HG03175 (cell line): ENCODE results near the gene TXNIP.

Source experiments
- ATAC-seq: cut with Tn5 transposase; IDR thresholded peaks from one replicate; pipeline ENCODE4 v1.9.1; 2021; ENCODE audit warnings: mild to moderate bottlenecking, moderate library complexity; ENCODE audit not compliant: unreplicated experiment

The TXNIP gene

DNA sequence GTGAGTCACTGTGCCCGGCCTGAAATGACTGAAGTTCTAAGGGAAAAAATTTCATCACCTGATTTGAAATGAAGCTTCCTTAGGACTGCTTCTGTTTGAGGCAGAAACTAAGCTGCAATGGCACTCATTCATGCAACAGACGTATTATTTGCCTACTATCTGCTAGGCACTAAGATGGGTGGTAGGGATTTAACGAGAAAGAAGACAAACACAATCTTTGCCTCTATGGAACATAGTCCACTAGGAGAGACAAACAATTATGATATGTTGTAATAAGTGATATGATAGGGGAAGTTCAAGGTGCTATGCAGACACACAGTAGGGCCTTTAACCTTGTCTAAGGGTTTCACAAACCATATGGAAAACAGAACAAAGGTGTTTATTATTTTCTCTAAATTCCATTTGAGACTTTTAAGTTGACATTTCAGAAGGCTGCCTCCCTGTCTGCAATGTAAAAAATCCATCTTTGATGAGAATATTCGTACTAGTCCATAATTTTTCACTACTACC, 49.8 kb downstream of the TXNIP start:
- no peak for ATAC-seq

DNA sequence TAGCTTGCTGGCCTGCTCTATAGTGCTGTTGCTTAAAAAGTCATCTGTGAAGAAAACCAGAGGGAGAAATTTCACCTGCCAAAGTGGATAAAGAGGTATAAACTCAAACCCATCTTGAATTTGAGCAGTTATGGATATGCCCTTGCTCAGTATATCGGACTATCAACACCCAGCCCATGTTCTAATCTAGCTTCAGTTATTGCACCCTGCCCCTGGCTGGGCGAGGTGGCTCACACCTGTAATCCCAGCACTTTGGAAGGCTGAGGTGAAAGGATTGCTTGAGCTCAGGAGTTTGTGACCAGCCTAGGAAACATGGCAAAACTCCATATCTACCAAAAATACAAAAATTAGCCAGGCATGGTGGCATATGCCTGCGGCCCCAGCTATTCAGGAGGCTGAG, 51.8 kb downstream of the TXNIP start:
- ATAC-seq: no peak

DNA sequence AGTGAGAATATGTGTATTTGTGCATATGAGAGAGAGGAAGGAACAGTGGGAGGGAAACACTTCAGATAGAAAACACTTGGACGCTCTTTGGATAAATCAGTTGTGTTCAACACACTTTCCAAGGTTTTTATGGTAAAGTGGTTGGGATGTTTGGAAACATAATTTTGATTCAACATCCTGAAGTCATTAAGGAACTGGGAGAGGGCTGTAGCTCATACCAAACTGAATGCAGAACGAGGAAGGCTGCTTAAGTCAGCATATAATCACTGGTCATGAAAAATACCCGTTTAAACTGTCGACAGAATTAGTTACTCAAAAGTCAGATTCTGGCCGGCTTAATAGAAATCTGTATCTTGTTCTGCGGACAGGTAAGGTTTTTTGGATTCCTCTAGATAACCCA, 53.5 kb downstream of the TXNIP start:
- ATAC-seq: no peak
